Fibroblast of skin of abdomen (primary cell): Measurements from ENCODE around the gene MOV10. TPM values are rescaled to one million over a fixed set of nuclear protein-coding genes. Genes with fewer than 3 reads are reported as not detected.
"Not testable (repeated sequence)": the region's sequence is repeated elsewhere in the genome, so short reads cannot be mapped to it uniquely, and the experiment has no call there.

ENCODE experiments used
- DNase-seq: peaks from one replicate; pipeline ENCODE4 v3.0.0-alpha.2; 2013
- polyA plus RNA-seq, 2 experiments: library from polyadenylated mRNA; unstranded; fragments of 120-200 nt; gene quantifications; one replicate each; pipeline ENCODE4 v1.2.1, GENCODE V29; 2013; ENCODE audit not compliant: insufficient read length in 2 of 2

Gene MOV10, protein sequence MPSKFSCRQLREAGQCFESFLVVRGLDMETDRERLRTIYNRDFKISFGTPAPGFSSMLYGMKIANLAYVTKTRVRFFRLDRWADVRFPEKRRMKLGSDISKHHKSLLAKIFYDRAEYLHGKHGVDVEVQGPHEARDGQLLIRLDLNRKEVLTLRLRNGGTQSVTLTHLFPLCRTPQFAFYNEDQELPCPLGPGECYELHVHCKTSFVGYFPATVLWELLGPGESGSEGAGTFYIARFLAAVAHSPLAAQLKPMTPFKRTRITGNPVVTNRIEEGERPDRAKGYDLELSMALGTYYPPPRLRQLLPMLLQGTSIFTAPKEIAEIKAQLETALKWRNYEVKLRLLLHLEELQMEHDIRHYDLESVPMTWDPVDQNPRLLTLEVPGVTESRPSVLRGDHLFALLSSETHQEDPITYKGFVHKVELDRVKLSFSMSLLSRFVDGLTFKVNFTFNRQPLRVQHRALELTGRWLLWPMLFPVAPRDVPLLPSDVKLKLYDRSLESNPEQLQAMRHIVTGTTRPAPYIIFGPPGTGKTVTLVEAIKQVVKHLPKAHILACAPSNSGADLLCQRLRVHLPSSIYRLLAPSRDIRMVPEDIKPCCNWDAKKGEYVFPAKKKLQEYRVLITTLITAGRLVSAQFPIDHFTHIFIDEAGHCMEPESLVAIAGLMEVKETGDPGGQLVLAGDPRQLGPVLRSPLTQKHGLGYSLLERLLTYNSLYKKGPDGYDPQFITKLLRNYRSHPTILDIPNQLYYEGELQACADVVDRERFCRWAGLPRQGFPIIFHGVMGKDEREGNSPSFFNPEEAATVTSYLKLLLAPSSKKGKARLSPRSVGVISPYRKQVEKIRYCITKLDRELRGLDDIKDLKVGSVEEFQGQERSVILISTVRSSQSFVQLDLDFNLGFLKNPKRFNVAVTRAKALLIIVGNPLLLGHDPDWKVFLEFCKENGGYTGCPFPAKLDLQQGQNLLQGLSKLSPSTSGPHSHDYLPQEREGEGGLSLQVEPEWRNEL
- polyA plus RNA-seq (2013, experiment 1 of 2; ENCODE audit: insufficient read length): 71.9 TPM
- polyA plus RNA-seq (2013, experiment 2 of 2; ENCODE audit: insufficient read length): 68.7 TPM

DNA sequence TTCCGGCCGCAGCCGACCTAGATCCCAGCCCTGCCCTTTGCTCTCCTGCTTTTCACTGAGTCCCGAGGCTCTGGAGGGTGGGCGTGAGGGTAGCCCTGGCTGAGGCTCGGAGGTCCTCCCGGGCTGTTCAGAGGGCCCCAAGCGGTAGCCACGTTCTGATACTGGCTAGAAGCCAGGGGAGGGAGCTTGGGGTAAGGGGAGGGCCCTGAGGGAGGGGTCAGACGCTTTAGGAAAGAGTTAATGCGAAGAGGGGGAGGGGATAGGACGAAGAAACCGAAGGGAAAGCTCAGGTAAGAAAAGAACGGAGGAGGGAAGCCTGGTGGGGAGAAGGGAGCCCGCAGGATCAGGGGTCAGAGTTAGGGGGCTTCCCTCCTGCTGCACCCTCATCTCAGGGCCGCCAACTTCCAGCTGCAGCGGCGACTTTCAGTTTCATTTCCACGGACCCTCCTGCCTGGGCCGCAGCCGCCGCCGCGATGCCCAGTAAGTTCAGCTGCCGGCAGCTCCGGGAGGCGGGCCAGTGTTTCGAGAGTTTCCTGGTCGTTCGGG lies at the start of gene MOV10:
Gene MOV10 (plus strand): TSS at position 220 of the 546 bp plus-strand sequence. CDS start 254 bp downstream, at position 474.
- DNase-seq: peak; percentile 82

DNA sequence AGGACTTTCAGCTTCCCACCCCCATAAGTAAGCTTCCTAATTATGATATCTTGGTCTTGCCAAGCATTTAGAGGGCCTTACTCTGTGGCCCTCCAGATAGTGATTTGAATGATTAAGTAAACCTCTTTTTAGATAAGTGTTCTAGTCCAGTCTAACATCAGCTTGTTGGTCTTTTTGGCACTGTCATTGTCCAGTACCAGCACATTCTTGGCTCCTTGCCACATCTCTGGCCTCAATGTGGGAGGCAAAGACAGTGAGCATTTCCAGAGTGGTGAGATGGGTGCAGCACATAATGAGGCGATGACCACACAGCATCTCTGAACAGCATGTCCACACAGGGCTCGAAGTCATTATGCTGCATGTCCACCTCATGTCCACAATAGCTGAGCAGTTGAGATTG lies 48.8 kb upstream of the MOV10 start:
- no peak for DNase-seq

DNA sequence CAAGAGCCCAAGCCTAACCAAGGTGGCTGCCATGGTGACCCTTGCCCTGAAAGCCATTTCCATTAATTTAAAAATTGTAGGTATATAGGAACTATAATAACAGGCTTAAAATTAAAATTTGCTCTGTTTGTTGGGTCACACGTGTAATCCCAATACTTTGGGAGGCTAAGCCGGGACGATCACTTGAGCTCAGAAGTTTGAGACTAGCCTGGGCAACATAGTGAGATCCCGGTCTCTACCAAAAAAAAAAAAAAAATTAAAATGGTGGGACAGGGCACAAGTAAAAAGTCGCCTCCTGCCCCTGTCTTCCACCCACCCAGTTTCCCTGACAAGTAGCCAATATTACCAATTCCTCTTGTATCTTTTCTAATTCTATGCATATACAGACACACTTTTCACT lies 48.3 kb upstream of the MOV10 start:
- no peak for DNase-seq

DNA sequence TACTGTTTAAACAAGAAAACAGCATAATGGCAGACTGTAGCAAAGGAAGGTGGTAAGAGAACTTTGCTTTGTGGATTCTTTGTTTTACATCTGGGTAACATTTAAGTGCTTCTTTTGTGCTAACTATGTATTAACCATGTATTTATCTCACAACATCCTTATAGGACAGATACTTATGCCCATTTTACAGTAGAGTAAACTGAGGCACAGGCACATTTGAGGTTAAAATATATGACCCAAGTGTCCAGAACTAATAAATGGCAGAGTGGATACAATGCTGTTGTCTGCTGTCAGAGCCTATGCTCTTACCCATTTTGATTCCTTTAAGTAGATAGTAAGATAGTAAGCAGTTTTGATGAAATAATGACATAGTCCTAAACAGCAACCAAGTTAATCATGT lies 47.6 kb upstream of the MOV10 start:
- DNase-seq: no peak

DNA sequence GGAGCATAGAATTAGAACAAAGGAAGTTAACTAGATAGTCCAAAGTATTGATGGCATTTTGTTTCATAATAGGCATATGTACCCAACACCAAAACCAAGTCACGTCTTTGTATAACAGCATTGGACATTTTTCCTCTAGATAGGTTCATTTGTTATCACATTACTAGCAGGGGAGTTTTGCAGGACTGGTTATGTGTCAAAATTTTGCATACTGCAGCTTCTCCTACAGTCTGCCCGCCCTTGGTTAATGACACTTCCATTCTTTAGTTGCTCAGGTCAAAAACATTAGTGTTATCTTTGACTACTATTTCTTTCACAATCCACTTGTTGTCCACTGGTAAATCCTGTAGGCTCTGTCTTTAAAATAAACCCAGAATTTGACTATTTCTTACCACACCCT lies 45.9 kb upstream of the MOV10 start:
- DNase-seq: no peak

DNA sequence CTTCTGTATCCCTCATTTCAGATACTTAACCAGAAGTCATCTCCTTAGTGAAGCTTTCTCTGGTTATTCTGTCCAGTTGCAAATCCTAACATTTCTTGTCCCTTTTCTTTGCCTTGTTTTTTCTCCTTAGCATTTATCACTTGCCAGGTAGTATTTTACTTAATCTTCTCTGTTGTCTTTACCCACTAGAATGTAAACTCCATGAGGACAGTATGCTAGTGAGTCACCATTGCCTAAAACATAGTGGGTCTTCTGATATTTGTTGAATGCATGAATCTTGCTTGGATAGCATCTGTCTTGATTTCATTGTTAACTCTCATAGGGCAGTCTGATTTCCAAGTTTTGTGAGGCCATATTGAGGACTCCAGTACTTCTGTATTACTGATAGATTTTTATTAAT lies 45.2 kb upstream of the MOV10 start:
- DNase-seq: no peak

DNA sequence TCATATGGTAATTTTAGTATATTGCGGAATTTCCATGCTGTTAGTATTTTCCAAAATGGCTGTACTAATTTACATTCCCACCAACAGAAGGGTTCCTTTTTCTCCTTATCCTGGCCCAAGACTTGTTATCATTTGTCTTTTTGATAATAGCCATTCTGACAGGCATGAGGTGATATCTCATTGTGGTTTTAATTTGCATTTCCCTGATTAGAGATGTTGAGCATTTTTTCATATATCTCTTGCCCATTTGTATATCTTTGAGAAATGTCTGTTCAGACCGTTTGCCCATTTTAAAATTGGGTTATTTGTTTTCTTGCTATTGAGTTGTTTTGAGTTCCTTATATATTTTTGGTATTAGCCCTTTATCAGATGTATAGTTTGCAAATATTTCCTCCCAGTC lies 40.8 kb upstream of the MOV10 start:
- no peak for DNase-seq

DNA sequence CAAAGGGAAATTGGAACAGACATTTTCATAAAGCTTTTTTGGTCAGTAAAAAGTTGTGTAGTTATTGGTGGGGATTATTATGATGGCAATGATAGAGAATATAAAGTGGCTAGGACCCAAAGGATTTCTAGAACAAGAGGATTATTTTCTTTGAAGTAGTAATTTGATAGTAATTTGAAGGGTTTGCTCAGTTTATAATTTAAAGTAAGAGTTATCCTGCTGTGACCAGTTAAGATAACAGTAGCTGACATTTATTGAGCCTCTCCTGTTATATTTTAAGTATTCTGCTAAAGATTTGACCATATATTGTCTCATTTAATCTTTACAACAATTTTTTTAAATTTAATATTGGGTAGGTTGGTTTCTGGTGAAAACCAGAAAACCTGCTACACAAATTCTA lies 40.1 kb upstream of the MOV10 start:
- DNase-seq: no peak

DNA sequence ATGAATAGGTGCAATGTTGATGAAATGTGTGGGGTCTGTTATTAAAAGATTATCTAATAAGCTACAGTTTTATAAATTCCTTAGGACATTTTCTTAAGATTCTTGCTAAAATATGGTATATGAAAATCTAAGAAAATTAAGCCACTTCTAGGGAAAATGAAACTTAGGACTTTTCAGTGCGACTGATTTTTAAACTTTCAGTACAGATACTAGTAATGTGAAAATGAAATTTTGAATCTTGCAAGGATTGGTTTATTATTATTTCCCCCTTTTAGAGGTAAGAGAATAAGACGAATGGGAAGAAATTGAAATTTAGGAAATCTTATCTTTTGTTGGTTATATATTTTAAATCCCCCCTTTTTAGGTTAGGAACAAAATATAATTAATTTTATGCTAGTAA lies 38.4 kb upstream of the MOV10 start:
- DNase-seq: no peak

DNA sequence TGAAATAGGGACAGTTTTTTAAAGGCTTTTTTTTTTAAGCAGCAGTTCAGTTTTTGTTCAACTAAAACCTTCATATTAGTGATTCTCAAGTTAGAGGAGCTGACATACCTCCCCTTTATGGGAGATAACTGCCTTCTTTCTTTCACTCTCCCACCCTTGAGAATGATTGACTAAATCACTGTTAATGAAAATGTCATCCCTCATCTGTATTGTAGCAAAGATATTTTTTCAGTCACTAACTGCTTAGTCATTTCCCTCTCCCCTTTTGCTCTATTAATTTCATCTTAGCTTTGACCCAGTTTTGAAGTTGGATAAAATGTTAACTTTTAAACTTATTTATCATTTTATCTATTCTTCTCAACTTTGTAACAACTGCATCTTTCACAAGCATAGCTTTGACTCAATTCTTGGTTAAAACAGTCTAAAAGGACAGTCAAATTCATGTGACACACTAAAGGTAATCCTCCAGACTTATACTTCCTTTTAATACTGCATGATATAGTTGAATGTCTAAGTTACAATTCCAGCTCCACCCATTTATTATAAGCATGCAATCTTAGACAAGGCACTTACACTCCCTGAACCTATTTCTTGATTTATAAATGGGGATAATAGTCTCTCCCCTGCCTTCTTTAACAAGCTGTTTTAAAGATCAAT lies 37.7 kb upstream of the MOV10 start:
- DNase-seq: no peak

DNA sequence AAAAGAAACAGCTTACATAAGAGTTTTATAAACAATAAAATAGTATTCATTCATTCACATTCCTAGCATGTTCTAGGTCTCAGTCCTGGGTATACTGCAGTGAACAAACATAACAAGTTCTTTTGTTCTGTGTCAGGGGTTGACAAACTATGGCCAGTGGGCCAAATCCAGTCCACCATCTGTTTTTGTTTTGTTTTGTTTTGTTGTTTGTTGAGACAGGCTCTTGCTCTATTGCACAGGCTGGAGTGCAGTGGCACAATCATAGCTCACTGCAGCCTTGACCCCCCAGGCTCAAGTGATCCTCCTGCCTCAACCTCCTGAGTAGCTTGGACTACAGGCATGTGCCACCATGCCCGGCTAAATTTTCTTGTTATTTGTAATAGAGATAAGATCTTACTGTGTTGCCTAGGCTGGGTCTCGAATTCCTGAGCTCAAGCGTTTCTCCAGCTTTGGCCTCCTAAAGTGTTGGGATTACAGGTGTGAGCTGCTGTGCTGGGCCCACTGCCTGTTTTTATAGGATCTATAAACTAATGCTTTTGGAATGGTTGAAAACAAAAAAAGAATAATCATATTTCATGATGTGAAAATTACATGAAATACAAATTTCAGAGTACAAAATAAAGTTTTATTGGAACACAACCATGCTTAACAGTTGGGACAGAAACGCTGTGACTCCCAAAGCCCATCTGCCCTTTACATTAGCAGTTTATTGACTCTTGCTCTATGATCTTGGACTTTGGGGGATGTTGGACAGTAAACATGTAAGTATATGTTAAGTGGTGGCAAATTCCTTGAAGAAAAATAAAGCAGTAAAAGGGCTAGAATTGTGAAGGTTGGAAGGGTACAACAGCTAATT lies 37.0 kb upstream of the MOV10 start:
- peak; percentile 8 for DNase-seq

DNA sequence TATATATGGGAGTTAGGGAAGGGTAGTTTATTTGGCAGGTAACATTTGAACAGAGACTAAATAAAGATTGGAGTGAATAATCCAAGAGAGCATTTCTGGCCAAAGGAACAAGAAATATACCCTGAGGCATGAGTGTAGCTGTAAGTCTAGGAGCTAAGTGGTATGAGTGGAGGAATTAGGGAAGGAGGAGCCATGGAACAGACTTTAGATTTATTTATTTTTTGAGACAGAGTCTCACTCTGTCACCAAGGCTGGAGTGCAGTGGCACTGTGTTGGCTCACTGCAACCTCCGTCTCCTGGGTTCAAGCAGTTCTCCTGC lies 36.4 kb upstream of the MOV10 start:
- no peak for DNase-seq

DNA sequence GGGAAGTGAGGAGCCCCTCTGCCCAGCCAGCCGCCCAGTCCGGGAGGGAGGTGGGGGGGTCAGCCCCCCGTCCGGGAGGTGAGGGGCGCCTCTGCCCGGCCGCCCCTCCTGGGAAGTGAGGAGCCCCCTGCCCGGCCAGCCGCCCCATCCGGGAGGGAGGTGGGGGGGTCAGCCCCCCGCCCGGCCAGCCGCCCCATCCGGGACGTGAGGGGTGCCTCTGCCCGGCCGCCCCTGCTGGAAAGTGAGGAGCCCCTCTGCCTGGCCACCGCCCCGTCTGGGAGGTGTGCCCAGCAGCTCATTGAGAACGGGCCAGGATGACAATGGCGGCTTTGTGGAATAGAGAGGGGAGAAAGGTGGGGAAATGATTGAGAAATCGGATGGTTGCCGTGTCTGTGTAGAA lies 34.0 kb upstream of the MOV10 start:
- not testable (repeated sequence) for DNase-seq

DNA sequence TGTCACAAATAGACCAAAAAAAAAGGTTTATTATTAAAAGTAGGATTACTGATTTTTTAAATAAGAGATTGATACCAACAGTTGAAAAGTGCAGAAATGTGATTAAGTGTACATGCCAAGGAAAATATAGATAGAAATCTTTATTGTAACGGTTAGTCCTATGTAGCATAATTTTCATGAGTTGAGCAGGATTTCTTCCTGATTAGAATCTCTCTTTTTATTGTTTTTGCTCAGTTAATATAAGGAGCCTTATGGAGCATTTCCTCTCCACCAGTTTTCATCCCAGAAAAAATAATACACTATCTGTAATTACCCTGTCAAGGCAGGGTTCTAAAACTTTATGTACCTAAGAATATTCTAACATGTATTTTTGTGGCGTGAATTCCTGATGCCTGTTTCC lies 31.4 kb upstream of the MOV10 start:
- DNase-seq: no peak

DNA sequence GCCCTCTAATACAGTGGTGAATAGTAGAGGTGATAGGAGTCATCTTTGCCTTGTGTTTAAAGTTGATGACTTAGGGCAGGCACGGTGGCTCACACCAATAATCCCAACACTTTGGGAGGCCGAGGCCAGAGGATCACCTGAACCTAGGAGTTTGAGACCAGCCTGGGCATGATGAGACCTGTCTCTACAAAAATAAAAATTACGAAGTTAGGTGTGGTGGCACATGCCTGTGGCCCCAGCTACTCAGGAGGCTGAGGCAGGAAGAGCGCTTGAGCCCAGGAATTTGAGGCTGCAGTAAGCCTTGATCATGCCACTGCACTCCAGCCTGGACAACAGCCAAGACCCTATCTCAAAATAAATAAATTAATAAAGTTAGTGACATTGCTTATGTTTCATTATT lies 28.2 kb upstream of the MOV10 start:
- no peak for DNase-seq

DNA sequence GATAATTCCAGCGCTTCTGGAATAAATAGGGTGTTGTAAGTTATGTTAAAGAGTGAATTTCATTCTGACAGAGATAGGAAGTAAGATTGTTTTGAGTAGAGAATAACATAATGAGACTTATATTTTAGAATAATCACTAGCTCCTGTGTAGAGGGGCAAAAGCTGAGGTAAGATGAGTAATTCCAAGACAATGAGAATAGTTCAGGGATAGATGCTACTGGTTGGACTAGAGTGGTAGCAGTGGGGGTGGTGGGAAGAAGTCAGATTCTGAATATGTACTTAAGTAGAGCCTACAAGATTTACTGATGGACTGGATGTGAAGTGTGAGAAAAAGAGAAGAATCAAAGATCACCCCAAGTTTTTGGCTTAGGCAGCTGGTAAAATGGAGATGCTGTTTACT lies 23.3 kb upstream of the MOV10 start:
- no peak for DNase-seq

DNA sequence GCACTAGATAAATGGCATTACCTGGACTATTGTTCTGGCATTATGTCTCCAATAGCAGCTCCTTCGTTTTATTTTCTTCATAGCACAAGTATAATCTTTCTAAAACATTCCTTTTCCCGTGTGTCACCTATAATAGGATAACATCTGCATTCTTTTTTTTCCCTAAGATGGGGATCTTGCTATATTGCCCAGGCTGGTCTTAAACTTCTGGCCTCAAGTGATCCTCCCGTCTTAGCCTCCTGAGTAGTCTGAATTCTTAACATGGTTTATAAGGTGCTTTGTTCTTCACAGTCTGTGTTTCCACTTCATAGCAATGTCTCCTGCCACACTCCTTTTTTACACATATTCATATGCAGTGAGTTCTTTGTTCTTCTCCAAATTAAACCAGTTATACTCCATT lies 8.6 kb upstream of the MOV10 start:
- DNase-seq: no peak

DNA sequence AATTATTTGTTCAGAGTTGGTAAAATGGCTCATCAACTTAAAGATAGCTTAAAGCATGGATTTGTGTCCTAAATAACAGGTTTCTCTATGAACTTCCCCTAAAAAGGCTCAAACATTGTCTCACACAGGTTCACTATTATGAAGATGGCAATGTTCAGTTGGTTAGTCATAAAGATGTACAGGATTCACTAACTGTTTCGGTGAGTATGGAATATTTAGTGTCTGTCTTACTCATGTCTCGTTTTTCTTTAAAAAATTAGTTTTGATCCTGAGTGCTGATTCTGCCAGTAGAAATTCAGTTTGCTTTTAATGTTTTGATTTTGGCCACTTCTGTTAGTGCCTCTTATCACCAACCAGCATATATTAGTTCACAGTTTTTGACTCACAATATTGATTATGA lies 7.5 kb upstream of the MOV10 start:
- DNase-seq: no peak

DNA sequence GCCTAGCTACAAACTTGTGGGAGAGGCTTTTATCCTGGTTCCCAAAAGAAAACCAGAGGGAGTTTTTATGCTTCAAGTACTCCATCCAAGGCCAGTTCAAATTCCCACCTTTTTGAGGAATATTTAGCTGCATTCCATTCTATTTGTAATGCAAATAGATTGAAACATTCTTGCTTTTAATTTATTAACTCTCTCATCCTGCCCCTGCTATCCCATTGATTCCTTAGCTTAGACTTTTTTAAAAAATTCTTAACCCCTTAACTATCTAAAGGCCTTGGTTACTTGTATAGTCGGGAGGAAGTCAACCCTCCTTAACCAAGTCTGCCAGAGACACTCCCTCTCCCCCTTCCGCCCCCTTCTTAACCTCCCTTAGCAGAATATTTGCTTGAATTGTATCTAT lies 2.5 kb upstream of the MOV10 start:
- peak; percentile 14 for DNase-seq

DNA sequence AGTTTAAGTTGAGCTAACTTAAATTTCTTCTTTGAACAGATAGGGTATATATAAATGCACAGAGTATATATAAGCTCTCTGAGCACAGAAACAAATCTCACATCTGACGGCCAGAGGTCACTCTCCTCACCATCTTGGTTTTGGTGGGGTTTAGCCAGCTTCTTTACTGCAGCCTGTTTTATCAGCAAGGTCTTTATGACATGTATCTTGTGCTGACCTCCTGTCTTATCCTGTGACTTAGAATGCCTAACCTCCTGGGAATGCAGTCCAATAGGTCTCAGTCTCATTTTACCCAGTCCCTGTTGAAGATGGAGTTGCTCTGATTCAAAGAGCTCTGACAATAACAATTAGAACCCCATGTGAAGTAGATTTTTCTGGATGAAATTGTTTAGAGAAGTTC lies 1.6 kb upstream of the MOV10 start:
- no peak for DNase-seq

DNA sequence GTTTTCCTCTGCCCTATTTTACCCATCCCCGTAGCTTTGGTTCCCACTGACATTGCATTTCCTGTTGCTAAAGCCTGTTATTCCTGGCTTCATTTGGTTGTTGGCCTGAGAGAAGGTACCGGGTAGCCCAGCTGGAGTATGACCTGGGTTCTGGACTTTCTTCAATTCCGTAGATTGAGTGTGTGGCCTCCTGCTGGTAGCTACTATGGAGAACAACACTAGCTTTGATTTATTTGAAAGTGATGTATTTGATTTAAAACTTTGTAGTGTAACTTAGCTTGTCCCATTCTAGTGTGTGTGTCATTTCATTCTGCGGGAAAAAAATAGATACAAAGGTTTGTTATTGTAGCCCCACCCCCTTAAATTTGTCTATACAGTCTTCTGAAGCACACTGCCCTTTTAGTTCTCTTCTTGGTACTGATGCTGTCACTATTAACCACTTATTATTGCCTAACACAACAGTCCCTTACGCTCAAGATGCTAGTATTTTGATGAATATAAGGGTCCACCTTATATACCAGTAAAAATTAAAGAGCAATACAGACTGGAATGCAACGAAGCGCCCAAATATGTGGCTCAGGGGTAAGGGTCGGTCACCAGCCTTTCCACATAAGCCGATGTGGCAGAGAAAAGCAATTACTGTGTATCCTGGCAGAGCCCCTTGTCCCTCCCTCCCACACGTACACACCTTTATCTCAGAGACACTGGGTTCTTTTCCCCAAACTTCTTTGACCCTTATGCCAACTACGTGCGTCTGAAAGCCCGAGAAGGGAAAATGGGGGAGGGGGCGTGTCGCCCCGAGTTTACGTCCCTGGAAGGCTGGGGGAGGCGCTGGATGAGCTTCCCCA lies 643 bp upstream of the MOV10 start:
- DNase-seq: peak; percentile 48
